H1 (cell line): ENCODE results near the gene TTC13.

Source experiments
- CREB1 ChIP-seq: IDR thresholded peaks from 2 replicates; pipeline ENCODE4 v1.6.1; 2012; ENCODE audit warnings: inconsistent platforms
- CTCF ChIP-seq, 3 experiments: IDR thresholded peaks; 1 replicate in 2 of 3; 2 replicates in 1 of 3; pipeline versions ENCODE4 v1.5.1 to v1.6.1; 2011; ENCODE audit warnings: low read length in 3 of 3, mild to moderate bottlenecking in 3 of 3, inconsistent platforms in 2 of 3, low read depth in 1 of 3, moderate library complexity in 1 of 3; ENCODE audit not compliant: insufficient read depth in 1 of 3; ENCODE audit errors: control extremely low read depth in 1 of 3
- GABPA ChIP-seq: IDR thresholded peaks from 2 replicates; pipeline ENCODE4 v1.6.1; 2011; ENCODE audit warnings: mild to moderate bottlenecking, low read length, moderate library complexity, borderline replicate concordance; ENCODE audit not compliant: insufficient read depth
- POLR2AphosphoS5 ChIP-seq: IDR thresholded peaks from 2 replicates; pipeline ENCODE4 v1.6.1; 2011; ENCODE audit warnings: low read depth, low read length

- no peak for TF ChIP-seq CREB1
- TF ChIP-seq GABPA = no peak
- TF ChIP-seq POLR2AphosphoS5 = no peak
- TF ChIP-seq CTCF (IDR thresholded peaks at IDR 0.05; ENCODE audit: control extremely low read depth in 1 of 3, insufficient read depth in 1 of 3, low read depth in 1 of 3, low read length in 3 of 3) = no peak
These were observed 67.9 kb downstream of the TTC13 start for GRCh38 chr1:230910755-230911117.
